OCI-M1 (cell line): Measurements from ENCODE around the gene PRCD.

Source experiments
- DNase-seq: peaks from one replicate; lab custom pipeline; 2025; lab: John Stamatoyannopoulos, UW

The PRCD gene

DNA sequence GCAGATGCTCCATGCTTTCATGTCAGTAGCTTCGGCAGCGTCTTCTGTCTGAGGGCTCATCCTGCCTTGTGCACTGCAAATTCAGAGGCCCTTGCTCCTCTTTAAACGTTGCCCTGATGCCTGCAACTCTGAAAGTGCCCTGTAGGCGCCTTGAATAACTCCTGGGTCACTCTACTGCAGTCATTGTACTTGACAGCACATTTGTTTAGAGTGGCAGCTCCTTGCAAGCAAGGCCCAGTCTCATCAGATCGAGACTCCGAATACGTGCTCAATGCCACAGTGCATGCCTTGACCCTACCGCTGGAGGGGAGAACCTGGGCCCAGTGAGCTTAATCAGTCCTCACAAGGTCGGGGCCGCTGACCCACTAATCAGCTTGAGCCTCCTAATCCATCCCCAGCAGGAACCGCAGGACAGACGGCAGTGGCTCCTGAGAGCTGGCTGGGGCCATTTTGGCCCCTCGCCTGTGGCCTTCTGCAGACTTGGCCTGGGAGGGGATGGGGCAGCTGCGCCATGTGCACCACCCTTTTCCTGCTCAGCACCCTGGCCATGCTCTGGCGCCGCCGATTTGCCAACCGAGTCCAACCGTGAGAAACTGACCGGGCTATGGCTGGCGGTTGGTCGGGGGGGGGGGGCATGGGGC is at the start of gene PRCD:
PRCD (plus strand) TSS at position 414 of the 641 bp plus-strand sequence; CDS start at position 512, 98 bp downstream.
- no peak for DNase-seq

- no peak for DNase-seq
Observed at GRCh38 chr17:76490112-76490710, 49.6 kb upstream of the PRCD start.

- no peak for DNase-seq
Observed at GRCh38 chr17:76491271-76492122, 48.3 kb upstream of the PRCD start.

GRCh38 chr17:76492123-76492988 is 47.5 kb upstream of the PRCD start:
- no peak for DNase-seq

- DNase-seq: peak; percentile 70
Observed at GRCh38 chr17:76492989-76493501, 46.8 kb upstream of the PRCD start.

GRCh38 chr17:76493505-76494167 is 46.2 kb upstream of the PRCD start:
- DNase-seq: no peak

DNA sequence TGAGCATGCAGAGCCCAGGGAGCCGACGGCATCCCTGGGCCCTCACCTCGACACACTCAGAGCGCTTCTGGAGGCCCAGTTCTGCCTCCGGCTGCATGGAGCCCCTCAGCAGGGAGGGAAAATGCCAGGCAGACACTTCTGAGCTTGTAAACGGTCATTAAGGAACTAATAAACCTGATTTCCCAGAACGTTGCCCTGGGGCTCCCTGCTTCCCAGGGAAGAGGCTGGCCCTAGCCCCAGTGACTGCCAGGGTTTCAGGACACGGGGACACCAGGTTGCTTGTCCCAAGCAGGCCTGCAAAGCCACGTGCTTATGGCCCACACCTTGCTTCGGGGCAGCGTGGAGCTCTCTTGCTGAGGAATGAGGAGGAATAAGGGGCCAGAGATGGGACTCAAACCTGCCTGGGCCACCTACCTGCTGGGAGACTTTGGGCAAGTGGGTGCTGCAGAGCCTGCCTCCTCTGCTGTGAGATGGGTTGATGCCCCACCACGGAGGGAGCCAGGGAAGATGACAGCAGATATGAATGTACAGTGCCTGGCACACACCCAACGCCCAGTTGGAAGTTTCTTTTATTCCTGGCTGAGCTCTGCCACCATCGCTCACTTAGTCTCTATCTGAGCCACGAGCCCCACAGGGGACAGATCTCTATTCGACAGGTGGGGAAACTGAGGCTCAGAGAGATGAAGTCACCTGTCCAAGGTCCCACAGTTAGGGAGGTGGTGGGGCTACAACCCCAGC is 44.0 kb upstream of the PRCD start:
- no peak for DNase-seq

- no peak for DNase-seq
Observed at GRCh38 chr17:76496464-76496863, 43.4 kb upstream of the PRCD start.

- no peak for DNase-seq
Observed at GRCh38 chr17:76497699-76497978, 42.2 kb upstream of the PRCD start.

DNA sequence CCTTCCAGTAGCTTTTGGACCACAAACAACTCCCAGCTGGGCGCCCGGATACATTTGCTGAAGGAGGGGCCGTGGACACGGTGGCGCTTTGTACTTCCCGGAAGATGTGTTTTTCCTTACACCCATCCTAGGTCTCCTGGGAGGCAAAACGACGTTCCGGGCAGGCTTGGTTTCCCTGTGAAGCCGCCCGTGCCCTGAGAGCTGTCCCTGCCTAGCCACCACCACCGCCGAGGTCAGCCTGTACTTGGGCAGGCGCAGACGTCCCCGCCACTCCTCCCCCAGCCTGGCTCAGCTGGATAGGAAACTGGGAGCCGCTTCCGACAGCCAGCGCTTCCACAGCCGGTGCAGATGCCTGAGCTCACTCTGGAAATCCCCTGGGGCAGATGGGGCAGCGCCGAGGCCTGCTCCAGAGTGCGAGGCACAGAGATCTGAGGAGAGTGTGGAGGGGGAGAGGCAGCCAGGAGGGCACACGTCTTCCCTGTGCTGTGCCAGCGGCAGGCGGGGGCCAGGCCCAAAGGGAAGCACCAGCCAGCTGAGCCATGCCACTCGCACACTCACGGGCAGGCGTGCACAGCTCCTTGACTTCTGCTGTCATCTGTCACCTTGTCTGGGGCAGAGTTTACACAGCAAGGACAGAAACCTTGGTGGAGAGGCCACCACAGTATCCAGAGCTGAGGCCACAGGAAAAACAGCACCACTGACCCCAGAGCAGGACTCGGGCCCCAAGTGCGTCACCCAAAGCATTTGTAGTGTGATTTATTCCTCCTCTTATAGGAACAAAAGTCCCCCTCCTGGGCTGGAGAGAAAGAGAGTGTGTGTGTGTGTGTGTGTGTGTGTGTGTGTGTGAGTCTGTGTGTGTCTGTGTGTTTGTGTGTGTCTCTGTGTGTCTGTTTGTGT is 41.6 kb upstream of the PRCD start:
- no peak for DNase-seq

DNA sequence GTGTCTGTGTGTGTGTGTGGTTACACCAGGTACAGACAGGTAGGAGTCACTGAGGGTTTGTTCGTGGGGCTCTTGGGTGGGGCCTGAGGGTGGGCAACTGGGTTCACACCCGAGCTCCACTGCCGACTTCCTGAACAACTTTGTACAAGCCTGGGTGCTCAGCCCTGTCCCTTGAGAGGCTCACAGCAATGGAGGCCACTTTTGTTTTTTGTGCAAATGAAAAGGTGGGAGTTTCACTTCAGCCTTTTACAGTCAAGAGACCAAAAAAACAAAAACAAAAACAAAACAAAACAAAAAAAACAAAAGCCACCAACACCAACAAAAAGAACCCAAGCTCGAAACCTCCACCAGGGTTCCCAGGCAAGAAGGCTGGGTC is 41.0 kb upstream of the PRCD start:
- DNase-seq: no peak

DNA sequence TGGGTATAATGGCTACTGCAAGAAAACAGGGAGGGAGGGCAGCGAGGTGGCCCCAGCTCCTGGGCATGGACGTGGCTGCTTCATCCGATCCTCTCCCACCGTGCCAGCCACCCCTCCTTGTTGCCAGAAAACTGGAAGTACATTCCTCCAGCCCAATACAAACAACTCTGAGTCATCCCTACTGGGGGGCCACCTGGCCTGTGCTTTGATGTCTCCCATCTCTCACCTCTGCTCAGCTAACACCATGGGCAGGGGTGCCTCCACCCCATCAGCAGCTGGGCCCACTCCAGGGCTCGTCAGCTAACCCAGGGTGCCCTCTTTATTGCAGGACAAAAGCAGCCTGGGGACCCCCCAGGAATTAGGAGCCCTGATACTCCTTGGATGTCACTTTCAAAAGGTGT is 40.6 kb upstream of the PRCD start:
- DNase-seq: no peak

GRCh38 chr17:76500074-76500746 is 39.6 kb upstream of the PRCD start:
- no peak for DNase-seq

DNA sequence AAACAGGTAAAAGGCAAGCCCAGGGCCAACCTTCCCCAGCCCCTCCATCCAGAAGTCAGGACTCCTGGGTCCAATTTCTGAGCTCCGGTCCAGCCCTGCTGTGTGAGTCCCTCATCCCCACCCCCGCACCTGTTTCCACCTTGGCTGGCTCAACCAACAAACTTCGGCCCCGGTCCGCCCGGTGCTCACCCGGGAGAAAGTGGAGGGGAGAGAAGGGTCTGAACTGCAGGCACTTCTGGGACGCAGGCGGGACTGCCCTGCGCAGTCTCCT is 39.2 kb upstream of the PRCD start:
- DNase-seq: no peak

DNA sequence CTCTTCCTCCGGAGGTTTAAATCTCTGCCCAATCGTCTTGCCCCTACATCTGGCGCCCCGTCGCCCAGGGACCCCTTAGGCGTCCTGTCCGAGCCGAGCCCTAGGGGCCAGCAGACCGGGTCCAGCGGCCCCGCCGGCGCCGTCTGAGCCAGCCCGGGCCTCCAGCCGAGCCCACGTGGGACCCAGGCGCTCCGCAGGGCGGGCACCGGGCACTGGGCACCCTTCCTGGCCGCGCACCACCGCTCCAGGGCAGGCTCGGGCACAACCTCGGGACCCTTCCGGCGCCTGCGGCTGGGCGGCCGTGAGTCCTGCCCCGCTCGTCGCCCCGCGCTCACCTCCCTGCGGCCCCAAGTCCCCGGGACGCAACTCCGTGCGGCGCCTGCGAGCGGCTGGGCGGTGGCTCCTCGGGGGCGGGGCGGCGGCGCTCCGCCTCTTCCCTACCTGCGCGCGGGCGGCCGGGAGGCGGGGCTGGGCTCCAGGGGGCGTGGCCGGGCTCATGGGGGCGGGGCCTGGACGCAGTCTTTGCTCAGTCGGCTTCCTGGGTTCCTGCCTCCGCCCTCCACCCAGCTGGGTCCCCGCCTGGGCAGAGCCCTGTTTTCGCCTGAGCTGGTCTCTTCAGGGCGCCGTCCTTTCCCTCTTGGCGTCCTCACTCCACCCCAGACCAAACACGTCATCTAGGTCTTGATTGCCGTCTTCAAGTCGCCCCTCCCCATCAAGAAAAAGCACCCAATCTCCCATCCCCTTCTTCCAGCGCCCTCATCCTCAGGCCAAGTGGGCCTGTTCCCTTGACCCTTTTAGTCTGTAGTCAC is 38.6 kb upstream of the PRCD start, which contains the start of gene RHBDF2:
RHBDF2 (minus strand) TSS at position 406 of the 809 bp plus-strand sequence. CDS start 19,899 bp downstream, outside the sequence.
- DNase-seq: peak; percentile 77

- DNase-seq: no peak
Observed at GRCh38 chr17:76501827-76502307, 38.0 kb upstream of the PRCD start.

DNA sequence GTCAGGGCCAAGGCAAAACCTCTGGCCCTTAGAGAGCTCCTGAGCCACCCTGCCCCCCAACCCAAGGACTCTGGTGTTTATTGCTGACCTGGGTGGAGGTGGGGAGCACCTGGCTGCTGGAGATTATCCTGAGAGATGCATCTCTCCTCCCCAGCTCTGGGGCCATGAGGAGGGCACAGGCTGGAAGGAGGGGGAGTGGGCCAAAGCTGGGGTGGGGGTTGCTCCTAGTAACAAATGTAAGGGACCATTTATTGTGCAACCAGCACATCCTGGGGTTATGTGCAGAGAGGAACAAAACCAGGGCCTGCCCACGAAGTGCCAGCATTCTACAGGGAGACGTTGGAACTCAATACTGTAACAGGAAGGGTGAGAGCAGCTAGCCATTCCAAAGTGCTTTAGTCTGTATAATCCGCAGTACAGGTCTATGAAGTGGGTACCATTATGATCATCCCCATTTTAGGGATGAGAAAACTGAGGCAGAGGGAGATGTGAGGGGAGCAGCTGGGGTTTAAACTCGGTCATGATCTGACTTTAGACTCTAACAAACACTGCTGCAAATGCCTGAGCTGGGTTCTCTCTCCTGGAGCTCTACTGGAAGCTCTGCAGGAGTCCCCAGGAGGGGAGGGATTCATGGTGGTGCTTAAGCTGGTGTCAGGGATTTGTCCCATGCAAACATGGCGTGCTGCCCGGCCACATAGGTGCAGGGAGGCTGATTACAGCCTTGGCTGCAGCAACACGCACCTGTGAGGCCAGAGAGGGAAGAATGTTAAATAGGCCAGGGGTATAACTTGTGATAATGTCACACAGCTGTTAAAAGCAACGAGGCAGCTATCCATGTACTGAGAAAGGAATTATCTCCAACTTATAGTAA is 37.3 kb upstream of the PRCD start:
- no peak for DNase-seq
